ENCODE data around the gene DYNLT2. TPM values are rescaled to one million over a fixed set of nuclear protein-coding genes. Genes with fewer than 3 reads are reported as not detected.
"Not testable (repeated sequence)": the region's sequence is repeated elsewhere in the genome, so short reads cannot be mapped to it uniquely, and the experiment has no call there.

The DYNLT2 gene
- total RNA-seq, 1 donor from 2014 or later, result 1.7 TPM

DNA sequence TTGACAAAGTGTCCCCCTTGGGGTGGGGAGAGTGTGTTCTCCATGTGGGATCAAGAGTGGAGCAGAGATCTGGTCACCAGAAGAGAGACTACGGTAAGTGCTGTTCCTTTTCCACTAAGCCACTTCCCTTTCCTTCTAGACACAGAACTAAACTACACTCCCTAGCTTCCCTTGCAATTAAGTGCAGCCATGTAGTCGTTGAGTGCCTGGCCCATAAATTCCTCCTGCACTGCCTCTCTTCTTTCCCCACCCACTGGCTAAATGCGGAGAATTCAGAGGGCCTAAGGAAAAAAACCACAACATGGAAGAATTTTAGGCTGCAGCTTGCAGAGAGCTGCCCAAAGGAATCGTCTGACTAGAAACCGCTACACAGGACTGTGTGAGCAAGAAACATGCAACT is 51.1 kb downstream of the DYNLT2 start:
- H3K27ac Mint-ChIP-seq (ENCODE audit: unreplicated experiment), result no peak overlapping the region
- peaks cover 6% of the 10 kb centered on the region for H3K9me3 Mint-ChIP-seq (ENCODE audit: unreplicated experiment)
- DNase-seq, result no peak
- no peaks in the 10 kb centered on the region for H3K27me3 Mint-ChIP-seq (ENCODE audit: unreplicated experiment)
- peak overlapping the region; percentile 30 for H3K4me3 Mint-ChIP-seq (ENCODE audit: unreplicated experiment)
- H3K36me3 Mint-ChIP-seq (ENCODE audit: unreplicated experiment), result no peaks in the 10 kb centered on the region
- TF ChIP-seq, protein P1, sequence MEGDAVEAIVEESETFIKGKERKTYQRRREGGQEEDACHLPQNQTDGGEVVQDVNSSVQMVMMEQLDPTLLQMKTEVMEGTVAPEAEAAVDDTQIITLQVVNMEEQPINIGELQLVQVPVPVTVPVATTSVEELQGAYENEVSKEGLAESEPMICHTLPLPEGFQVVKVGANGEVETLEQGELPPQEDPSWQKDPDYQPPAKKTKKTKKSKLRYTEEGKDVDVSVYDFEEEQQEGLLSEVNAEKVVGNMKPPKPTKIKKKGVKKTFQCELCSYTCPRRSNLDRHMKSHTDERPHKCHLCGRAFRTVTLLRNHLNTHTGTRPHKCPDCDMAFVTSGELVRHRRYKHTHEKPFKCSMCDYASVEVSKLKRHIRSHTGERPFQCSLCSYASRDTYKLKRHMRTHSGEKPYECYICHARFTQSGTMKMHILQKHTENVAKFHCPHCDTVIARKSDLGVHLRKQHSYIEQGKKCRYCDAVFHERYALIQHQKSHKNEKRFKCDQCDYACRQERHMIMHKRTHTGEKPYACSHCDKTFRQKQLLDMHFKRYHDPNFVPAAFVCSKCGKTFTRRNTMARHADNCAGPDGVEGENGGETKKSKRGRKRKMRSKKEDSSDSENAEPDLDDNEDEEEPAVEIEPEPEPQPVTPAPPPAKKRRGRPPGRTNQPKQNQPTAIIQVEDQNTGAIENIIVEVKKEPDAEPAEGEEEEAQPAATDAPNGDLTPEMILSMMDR (IDR thresholded peaks at IDR 0.05; ENCODE audit: partially characterized antibody, unreplicated experiment), result no peak
- no peaks in the 10 kb centered on the region for H3K4me1 Mint-ChIP-seq (ENCODE audit: low read depth, unreplicated experiment)

DNA sequence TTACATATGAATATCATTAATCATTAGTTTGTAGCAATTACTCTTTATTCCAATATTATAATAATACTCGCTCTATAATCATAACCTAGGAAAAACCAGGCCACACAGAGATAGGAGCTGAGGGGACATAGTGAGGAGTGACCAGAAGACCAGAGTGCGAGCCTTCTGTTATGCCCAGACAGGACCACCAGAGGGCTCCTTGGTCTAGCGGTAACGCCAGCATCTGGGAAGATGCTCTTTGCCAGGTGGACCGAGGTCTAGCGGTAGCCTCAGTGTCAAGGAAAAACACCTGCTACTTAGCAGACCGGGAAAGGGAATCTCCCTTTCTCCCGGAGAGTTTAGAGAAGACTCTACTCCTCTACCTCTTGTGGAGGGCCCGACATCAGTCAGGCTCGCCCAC is 54.3 kb downstream of the DYNLT2 start:
- H3K9me3 Mint-ChIP-seq (ENCODE audit: unreplicated experiment); H3K27me3 Mint-ChIP-seq (ENCODE audit: unreplicated experiment); H3K27ac Mint-ChIP-seq (ENCODE audit: unreplicated experiment); H3K36me3 Mint-ChIP-seq (ENCODE audit: unreplicated experiment); H3K4me1 Mint-ChIP-seq (ENCODE audit: low read depth, unreplicated experiment); H3K4me3 Mint-ChIP-seq (ENCODE audit: unreplicated experiment): not testable (repeated sequence)
- peak; percentile 74 for DNase-seq
- TF ChIP-seq, protein P1 (IDR thresholded peaks at IDR 0.05; ENCODE audit: partially characterized antibody, unreplicated experiment), result peak; percentile 58

DNA sequence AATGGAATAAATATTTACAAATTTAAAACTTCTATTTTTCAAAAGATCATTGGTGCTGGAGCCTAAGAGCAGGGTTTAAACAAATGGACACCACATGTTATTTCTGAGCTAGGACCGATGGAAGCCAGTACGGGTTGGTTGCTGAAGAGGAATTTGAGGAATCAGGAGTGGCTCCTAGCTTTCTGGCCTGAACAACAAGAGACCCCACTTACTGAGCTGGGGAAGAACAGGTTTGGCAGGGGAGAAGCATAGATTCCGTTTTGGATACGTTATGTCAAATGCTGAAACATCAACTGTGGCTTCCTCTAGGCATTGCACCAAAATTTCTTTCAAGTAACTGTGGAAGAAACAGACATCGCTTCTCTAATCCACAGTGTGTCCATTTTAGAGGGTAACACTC is 56.2 kb downstream of the DYNLT2 start:
- Mint-ChIP-seq H3K4me1 (ENCODE audit: low read depth, unreplicated experiment) (no peaks in the 10 kb centered on the region), H3K36me3 (ENCODE audit: unreplicated experiment) (peaks cover 5% of the 10 kb centered on the region), H3K9me3 (ENCODE audit: unreplicated experiment) (peaks cover 5% of the 10 kb centered on the region), H3K27ac (ENCODE audit: unreplicated experiment) (no peak overlapping the region), H3K27me3 (ENCODE audit: unreplicated experiment) (no peaks in the 10 kb centered on the region), H3K4me3 (ENCODE audit: unreplicated experiment) (no peak overlapping the region)
- TF ChIP-seq, protein P1 (IDR thresholded peaks at IDR 0.05; ENCODE audit: partially characterized antibody, unreplicated experiment), result no peak
- DNase-seq, result no peak

DNA sequence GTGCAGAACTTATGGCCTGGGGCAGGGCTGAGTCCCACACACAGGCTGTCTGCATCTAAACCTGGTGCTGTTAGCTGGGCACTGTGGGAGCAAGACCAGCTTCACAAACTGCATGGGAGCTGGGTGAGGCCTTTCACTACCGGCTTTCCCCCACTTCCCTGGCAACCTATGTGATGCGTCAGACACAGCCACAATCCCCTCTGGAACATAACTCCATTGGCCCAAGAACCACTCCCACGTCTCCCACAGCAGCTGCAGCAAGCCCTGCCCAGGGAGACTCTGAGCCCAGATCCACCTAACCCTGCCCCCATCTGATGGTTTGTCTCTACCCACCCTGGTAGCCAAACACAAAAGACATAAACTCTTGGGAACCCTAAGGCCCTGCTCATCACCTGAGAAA is 58.9 kb downstream of the DYNLT2 start:
- H3K27ac Mint-ChIP-seq (ENCODE audit: unreplicated experiment), result no peak overlapping the region
- no peak overlapping the region for H3K4me3 Mint-ChIP-seq (ENCODE audit: unreplicated experiment)
- no peaks in the 10 kb centered on the region for H3K27me3 Mint-ChIP-seq (ENCODE audit: unreplicated experiment)
- DNase-seq, result no peak
- no peaks in the 10 kb centered on the region for H3K4me1 Mint-ChIP-seq (ENCODE audit: low read depth, unreplicated experiment)
- peaks cover 3% of the 10 kb centered on the region for H3K9me3 Mint-ChIP-seq (ENCODE audit: unreplicated experiment)
- H3K36me3 Mint-ChIP-seq (ENCODE audit: unreplicated experiment), result peaks cover 17% of the 10 kb centered on the region
- TF ChIP-seq, protein P1 (IDR thresholded peaks at IDR 0.05; ENCODE audit: partially characterized antibody, unreplicated experiment), result no peak

DNA sequence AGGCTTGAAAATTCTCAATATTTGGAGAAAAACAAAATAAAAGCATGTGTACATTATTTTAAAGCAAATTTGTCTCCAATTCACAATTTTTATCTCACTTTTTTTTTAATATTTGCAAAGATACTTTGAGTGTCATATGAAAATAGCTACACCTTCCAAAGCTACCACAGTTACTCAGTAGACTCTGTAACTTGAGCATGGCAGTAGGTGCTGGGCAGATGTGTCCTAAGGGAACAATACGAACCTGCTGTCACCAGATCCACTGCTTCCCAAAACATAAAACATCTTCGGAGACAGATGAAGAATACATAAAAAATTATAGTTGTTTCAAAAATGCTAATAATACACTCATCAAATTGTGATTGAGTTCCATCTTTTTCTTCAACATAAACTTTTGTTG is 60.1 kb downstream of the DYNLT2 start:
- no peak for DNase-seq
- peaks cover 3% of the 10 kb centered on the region for H3K9me3 Mint-ChIP-seq (ENCODE audit: unreplicated experiment)
- H3K27ac Mint-ChIP-seq (ENCODE audit: unreplicated experiment), result no peak overlapping the region
- no peaks in the 10 kb centered on the region for H3K4me1 Mint-ChIP-seq (ENCODE audit: low read depth, unreplicated experiment)
- H3K27me3 Mint-ChIP-seq (ENCODE audit: unreplicated experiment), result no peaks in the 10 kb centered on the region
- no peak overlapping the region for H3K4me3 Mint-ChIP-seq (ENCODE audit: unreplicated experiment)
- TF ChIP-seq, protein P1 (IDR thresholded peaks at IDR 0.05; ENCODE audit: partially characterized antibody, unreplicated experiment), result no peak
- H3K36me3 Mint-ChIP-seq (ENCODE audit: unreplicated experiment), result peaks cover 24% of the 10 kb centered on the region

Other genes starting within 250 kb of the DYNLT2 start
- 64.8 TPM for gene WDR27, start 49.5 kb downstream of the DYNLT2 start, total RNA-seq (ENCODE audit: unreplicated experiment)
- 29.7 TPM for gene C6orf120, start 49.4 kb downstream of the DYNLT2 start, total RNA-seq (ENCODE audit: unreplicated experiment)
- gene PHF10, start 27.1 kb downstream of the DYNLT2 start, total RNA-seq (ENCODE audit: unreplicated experiment), result 21.2 TPM
- gene ERMARD, start 50 bp upstream of the DYNLT2 start, total RNA-seq (ENCODE audit: unreplicated experiment), result 15.2 TPM

All from glutamatergic neuron (in vitro differentiated cells).